ENCODE data around the gene SGTA.

The SGTA gene

GRCh38 chr19:2719920-2720776, 62.9 kb downstream of the SGTA start:
- no peak for TF ChIP-seq CTCF (IDR thresholded peaks at IDR 0.05; ENCODE audit: control extremely low read depth, extremely low read depth, low read depth, missing control alignments)
- DNase-seq (ENCODE audit: extremely low spot score), result no peak
- ChIA-PET POLR2A (no interaction called here), CTCF (no interaction called here)

DNA sequence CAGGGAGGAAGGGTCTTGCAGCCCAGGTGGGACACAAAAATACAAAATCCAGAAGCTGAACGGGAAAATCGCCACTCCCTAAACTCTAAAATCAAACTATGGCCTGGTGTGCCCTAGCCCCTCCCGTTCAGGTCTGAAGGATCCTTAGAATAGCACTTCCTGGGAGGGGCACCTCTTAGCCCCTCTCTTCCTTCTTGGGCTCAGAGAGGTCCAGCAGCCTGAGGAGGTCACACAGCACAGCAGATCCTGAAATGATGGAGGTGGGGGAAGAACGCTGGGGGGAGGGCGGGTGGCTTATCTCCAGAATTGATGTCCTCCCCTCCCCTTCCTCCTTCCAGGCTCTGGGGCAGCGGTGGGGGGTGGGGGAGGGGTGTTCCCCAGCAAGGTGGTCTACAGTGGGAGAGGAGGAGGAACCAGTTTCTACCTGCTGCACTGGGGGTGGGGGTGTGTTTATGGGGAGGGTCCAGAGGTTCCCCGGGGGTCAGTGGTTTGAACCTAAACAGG, 63.8 kb downstream of the SGTA start:
- POLR2A ChIA-PET, result no interaction called here
- TF ChIP-seq CTCF (IDR thresholded peaks at IDR 0.05; ENCODE audit: control extremely low read depth, extremely low read depth, low read depth, missing control alignments), result no peak
- no peak for DNase-seq (ENCODE audit: extremely low spot score)
- CTCF ChIA-PET, result no interaction called here

DNA sequence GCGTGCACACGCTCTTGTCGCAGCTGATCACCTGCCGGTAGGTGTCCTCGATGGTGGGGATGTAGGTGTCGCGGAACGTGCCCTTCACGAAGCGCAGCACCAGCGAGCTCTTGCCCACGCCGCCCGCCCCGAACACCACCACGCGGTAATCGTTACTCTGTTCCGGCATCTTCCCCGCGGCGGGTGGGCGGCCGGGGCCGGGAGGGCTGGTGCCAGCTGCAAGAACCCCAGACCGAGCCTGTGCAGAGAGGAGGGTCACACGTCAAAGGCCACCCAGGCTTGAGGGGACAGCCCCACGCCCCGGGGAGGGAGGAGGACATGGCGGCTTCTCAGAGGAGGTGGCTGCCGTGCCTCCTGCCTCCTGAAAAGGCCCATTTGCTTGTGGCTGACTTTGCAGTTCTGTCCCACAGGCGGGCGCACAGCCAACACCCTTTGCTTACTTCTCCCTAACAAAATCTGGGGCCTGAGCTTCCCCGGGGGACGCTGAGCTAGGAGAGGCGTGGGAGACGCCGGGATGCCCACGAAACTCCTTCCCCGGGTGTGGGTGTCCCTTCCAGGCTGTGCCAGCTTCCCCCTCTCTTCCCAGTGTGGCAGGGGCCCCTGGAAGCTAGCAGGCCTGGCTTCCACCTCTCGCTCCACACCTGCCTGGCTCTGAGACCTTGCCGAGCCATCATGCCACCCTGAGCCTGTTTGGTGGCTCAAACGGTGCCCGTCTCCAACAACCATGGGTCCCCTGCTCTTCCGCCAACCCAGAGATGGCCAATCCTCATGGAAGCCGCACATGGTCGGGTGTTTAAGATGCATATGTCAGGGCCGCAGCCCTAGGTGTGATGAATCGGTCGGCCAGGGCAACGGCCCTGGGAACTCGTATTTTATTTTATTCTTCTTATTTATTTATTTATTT, 65.2 kb downstream of the SGTA start:
- TF ChIP-seq CTCF (IDR thresholded peaks at IDR 0.05; ENCODE audit: control extremely low read depth, extremely low read depth, low read depth, missing control alignments), result no peak
- POLR2A ChIA-PET, result no interaction called here
- CTCF ChIA-PET, result no interaction called here
- DNase-seq (ENCODE audit: extremely low spot score), result no peak

GRCh38 chr19:2716722-2717637, 66.1 kb downstream of the SGTA start:
- TF ChIP-seq CTCF (IDR thresholded peaks at IDR 0.05; ENCODE audit: control extremely low read depth, extremely low read depth, low read depth, missing control alignments), result no peak
- ChIA-PET CTCF (no interaction called here), POLR2A (interaction anchor here (0.6 kb wide), 1 partner anchor 34 kb away, joined by 4 read pairs; no protein-coding TSS in a partner anchor)
- DNase-seq (ENCODE audit: extremely low spot score), result no peak

DNA sequence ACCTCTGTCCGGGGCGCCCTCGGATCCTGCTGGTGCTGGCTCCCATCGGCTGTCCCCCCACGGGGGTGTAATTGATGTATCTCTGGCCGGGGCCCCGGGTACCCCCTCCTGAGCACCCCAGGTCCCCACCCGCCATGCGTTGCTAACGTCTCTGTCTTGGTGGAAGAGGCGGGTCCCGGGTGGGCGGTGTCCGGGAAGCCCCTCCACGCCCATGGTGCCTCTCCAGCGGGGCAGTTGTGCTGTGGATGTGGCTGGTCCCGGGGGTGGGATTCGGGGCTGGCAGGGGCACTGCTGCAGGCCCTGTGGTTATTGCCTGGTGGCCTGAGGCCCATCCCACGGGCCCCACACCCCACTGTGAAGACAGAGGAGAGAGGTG, 66.8 kb downstream of the SGTA start:
- DNase-seq (ENCODE audit: extremely low spot score), result no peak
- ChIA-PET POLR2A (interaction anchor here (0.6 kb wide), 1 partner anchor 34 kb away, joined by 4 read pairs; no protein-coding TSS in a partner anchor), CTCF (no interaction called here)
- TF ChIP-seq CTCF (IDR thresholded peaks at IDR 0.05; ENCODE audit: control extremely low read depth, extremely low read depth, low read depth, missing control alignments), result no peak
